ENCODE results near the gene MLLT10.

Gene MLLT10

GRCh38 chr10:21513405-21513788, 20.6 kb upstream of the MLLT10 start:
- H3K9me3 Mint-ChIP-seq: no peaks in the 10 kb centered on the region
- H3K4me3 Mint-ChIP-seq: peak overlapping the region; percentile 99
- TF ChIP-seq, protein P1, sequence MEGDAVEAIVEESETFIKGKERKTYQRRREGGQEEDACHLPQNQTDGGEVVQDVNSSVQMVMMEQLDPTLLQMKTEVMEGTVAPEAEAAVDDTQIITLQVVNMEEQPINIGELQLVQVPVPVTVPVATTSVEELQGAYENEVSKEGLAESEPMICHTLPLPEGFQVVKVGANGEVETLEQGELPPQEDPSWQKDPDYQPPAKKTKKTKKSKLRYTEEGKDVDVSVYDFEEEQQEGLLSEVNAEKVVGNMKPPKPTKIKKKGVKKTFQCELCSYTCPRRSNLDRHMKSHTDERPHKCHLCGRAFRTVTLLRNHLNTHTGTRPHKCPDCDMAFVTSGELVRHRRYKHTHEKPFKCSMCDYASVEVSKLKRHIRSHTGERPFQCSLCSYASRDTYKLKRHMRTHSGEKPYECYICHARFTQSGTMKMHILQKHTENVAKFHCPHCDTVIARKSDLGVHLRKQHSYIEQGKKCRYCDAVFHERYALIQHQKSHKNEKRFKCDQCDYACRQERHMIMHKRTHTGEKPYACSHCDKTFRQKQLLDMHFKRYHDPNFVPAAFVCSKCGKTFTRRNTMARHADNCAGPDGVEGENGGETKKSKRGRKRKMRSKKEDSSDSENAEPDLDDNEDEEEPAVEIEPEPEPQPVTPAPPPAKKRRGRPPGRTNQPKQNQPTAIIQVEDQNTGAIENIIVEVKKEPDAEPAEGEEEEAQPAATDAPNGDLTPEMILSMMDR (IDR thresholded peaks at IDR 0.05): no peak
- peaks cover 67% of the 10 kb centered on the region for H3K4me1 Mint-ChIP-seq
- H3K27ac Mint-ChIP-seq: no peak overlapping the region
- H3K36me3 Mint-ChIP-seq (ENCODE audit: low read depth): peaks cover 20% of the 10 kb centered on the region
- no peak for DNase-seq
- peaks cover 8% of the 10 kb centered on the region for H3K27me3 Mint-ChIP-seq (ENCODE audit: low read depth, poor library complexity)

DNA sequence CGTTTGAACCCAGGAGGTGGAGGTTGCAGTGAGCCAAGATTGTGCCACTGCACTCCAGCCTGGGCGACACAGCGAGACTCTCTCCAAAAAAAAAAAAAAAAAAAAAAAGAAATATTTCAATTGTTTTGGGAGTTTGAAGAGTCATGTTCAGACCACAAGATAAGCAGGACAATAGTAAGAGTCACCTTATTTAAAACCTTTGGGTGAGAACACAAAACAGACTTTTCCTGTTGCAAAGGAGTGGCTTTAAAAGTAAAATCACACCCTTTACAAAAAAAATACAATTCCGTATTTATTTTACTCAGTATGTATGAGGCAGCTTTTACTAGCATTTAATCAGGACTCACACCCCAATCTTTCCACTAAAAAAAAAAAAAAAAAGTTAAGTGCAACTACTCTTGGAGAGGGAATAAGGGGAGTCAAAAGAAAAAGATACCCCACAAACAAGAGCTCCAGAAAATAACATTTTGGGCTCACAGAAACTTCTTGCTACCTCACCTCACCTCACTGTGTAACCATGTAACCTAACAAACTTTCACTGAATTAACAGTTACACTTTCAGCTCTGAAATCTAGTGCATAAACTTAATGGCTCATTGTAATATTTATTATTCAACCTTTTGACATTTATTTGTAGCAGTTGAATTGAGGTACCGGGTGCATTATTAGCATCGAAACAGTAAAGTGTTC, 19.8 kb upstream of the MLLT10 start:
- Mint-ChIP-seq H3K27ac (no peak overlapping the region), H3K9me3 (no peaks in the 10 kb centered on the region), H3K27me3 (ENCODE audit: low read depth, poor library complexity) (peaks cover 8% of the 10 kb centered on the region), H3K36me3 (ENCODE audit: low read depth) (peaks cover 20% of the 10 kb centered on the region), H3K4me1 (peaks cover 67% of the 10 kb centered on the region), H3K4me3 (peak overlapping the region; percentile 99)
- TF ChIP-seq, protein P1 (IDR thresholded peaks at IDR 0.05): no peak
- DNase-seq: no peak

- peak overlapping the region; percentile 99 for H3K4me3 Mint-ChIP-seq
- no peak overlapping the region for H3K27ac Mint-ChIP-seq
- peaks cover 20% of the 10 kb centered on the region for H3K36me3 Mint-ChIP-seq (ENCODE audit: low read depth)
- TF ChIP-seq, protein P1 (IDR thresholded peaks at IDR 0.05): no peak
- no peak for DNase-seq
- no peaks in the 10 kb centered on the region for H3K9me3 Mint-ChIP-seq
- H3K4me1 Mint-ChIP-seq: peaks cover 67% of the 10 kb centered on the region
- H3K27me3 Mint-ChIP-seq (ENCODE audit: low read depth, poor library complexity): peaks cover 8% of the 10 kb centered on the region
Observed at GRCh38 chr10:21514818-21515351, 19.1 kb upstream of the MLLT10 start.

DNA sequence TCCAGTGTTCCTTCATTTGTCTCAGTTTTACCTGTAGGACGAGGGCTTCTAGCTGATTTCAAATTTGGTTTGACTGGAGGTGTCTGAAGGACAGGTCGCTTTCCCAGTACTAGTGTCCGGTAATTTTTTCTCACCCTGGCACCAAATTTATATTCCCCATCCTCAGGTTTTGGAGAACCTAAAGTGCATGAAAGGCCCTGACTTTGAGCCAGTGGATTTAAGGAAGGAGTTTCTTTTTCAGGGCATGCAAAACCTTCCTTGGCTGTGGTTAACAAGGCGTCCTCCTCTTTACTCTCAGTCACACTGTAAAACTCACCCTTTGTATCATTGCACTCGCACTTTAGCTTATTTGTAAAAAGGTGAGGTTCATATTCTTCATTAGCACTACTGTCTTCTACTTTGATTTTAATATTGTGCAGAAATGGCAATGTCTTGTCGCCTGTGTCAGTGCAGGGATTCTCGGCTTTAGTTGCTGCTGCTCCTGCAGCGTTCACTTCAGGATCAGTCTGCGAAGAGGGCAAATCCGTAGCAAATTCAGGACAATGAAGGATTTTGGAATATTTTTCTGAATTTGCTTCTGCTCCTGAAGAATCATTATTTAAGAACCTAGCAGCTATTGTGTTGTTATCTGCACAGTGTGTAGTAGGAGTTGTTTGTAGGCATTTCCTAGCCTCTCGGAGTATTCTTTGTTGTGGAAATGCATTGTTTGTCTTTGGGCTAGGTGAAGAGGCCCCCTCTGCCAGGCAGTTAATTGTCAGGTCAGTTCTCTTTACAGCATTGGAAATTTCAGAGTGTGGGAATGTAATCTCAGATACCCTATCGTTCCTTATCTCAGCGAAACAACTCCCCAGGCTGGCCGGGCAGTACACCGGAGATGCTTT, 18.4 kb upstream of the MLLT10 start:
- Mint-ChIP-seq H3K27me3 (ENCODE audit: low read depth, poor library complexity) (peaks cover 8% of the 10 kb centered on the region), H3K27ac (peak overlapping the region; percentile 75), H3K9me3 (no peaks in the 10 kb centered on the region), H3K36me3 (ENCODE audit: low read depth) (peaks cover 20% of the 10 kb centered on the region), H3K4me1 (peaks cover 72% of the 10 kb centered on the region), H3K4me3 (peak overlapping the region; percentile 99)
- no peak for DNase-seq
- TF ChIP-seq, protein P1 (IDR thresholded peaks at IDR 0.05): no peak

DNA sequence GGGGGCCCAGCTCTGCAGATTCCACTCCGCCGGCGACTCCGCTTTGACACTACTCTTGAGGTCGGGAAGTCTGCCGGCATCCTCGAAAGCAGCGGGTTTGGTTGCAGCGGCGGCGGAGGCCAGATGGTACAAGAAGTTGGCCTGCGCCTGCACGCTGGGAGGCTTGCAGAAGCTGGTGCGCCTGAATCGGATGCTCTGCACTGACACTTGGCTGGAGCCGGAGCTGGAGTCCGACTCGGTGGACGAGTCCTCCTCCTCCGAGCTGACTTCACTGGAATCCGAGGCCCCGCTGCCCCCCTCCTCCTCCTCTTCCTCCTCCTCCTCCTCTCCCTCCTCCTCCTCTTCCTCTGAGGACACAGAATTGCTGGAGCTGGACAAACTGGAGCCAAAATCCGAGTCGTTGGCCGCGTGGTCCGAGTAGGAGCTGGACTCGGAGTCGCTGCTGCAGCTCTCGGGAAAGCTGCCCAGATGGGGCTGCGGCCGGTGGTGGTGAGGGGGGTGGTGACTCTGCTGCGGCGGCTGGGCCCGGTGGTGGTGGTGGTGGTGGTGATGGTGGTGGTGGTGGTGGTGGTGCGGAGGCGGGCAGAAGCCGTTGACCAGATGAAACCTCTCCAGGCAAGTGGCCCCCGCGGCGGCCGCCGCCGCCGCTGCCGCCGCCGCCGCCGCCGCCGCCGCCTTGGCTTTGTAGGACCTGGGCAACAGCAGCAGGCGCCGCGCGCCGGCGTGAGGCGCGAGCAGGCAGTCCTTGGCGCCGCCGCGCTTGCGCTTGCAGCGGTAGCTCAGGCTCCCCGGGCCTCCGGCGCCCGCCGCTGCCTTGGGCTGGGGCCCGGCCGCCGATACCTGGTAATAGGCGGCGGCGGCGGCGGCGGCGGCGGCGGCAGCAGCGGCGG, 17.5 kb upstream of the MLLT10 start:
- H3K27me3 Mint-ChIP-seq (ENCODE audit: low read depth, poor library complexity): peaks cover 8% of the 10 kb centered on the region
- H3K36me3 Mint-ChIP-seq (ENCODE audit: low read depth): peaks cover 20% of the 10 kb centered on the region
- H3K4me1 Mint-ChIP-seq: peaks cover 72% of the 10 kb centered on the region
- peak; percentile 68 for DNase-seq
- H3K9me3 Mint-ChIP-seq: no peaks in the 10 kb centered on the region
- H3K4me3 Mint-ChIP-seq: peak overlapping the region; percentile 99
- TF ChIP-seq, protein P1 (IDR thresholded peaks at IDR 0.05): no peak
- H3K27ac Mint-ChIP-seq: peak overlapping the region; percentile 75

Data from nephron progenitor cell (in vitro differentiated cells).